ENCODE data around the gene FBXW11.
"Not testable (repeated sequence)": the region's sequence is repeated elsewhere in the genome, so short reads cannot be mapped to it uniquely, and the experiment has no call there.

The FBXW11 gene

DNA sequence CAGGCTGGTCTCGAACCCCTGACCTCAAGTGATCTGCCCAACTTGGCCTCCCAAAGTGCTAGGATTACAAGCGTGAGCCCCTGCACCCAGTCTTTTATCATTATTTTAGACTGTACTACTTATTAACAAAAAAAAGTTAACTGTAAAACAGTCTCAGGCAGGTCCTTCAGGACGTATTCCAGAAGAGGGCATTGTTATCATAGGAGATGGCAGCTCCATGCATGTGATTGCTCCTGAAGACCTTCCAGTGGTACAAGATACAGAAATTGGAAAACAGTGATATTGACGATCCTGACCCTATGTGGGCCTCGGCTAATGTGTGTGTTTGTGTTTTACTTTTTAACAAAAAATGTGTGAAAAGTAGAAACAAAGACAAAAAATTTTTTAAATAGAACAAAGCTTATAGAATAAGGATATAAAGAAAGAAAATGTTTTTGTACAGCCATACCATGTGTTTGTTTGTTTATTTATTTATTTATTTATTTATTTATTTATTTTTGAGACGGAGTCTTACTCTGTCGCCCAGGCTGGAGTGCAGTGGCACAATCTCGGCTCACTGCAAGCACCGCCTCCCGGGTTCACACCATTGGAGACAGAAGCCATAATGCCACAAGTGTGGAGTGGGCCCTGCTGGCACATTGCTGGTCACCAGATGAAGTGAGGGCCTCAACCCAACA is 13.8 kb upstream of the FBXW11 start:
- in situ Hi-C loops (cut with HindIII; ENCODE audit: low sequenced_read_pairs): not testable (repeated sequence)

DNA sequence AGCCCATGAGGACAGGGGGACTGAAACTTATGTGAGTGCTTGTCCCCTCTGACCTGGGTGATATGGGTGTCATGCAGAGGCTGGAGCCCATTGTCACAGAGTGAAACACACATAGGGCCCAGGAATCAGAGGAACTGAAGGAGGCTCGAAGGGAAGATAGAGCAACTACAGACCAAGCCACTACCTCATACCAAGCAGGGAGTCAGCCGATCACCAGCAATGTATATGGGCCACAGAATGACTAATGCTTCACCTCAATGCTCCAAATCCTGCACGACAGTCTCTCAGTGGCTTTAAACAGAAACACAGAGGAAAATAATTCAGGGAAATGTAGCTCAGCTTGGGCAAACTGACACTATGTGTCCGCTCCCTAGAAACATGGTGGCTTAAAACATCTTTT is 8.9 kb upstream of the FBXW11 start:
- in situ Hi-C loops (cut with HindIII; ENCODE audit: low sequenced_read_pairs): no loop called here

DNA sequence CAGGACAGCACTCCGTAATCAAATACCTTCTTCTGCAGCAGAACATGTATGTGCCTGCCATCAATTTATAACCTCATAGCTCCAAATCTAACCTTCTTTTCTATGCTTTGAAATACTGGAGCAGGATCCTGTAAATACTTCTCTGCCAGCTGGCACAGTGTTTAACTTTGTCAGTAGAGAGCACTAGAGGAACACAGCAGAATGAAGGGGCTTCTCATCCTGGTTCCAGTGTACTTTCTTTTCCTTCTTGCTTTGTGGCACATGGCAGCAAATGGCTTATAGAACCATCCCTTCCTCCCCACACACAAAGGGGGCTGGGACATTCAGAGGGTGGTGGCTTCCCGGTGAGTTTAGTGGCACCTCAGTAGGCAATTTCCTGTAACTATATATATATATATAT is 3.8 kb upstream of the FBXW11 start:
- in situ Hi-C loops (cut with HindIII; ENCODE audit: low sequenced_read_pairs): no loop called here

- in situ Hi-C loops (cut with HindIII; ENCODE audit: low sequenced_read_pairs): no loop called here
Measured at GRCh38 chr5:172009536-172010270, 3.3 kb upstream of the FBXW11 start.

DNA sequence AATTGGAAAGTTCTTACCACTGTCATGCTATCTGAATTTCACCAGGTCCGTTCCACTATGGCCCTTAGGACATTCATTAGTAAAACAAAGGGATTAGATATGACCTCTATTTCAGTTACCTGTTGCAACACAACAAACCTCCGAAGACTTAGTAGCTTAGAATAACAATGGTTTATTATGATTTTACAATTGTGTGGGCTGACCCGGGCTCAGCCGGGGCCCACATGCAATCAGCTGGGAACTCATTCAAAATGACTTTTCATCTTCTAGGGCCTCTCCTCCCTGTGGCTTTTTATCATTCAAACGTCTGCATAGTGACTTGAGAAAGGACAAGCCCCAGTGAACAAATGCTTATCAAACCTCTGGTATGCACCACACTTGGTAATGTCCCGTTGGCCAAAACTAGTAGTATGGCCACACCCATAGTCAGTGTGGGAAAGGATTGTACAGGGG is 2.3 kb upstream of the FBXW11 start:
- in situ Hi-C loops (cut with HindIII; ENCODE audit: low sequenced_read_pairs): no loop called here

DNA sequence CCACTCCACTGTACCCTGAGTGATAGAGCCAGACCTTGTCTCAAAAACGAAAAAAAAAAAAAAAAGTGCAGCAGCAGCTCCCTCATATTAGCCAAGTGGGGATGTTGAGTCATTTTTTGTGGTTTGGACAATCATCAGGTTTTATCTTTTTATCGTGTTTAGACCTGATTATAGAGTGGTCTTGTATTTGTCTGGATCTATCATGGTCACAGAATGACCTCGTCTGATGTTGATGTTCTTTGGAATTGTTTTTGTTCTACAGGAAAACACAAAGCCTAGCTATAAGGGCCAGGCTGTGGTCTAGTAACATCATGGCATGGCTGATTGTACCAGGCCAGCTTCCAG is 1.6 kb upstream of the FBXW11 start:
- in situ Hi-C loops (cut with HindIII; ENCODE audit: low sequenced_read_pairs): no loop called here

- in situ Hi-C loops (cut with HindIII; ENCODE audit: low sequenced_read_pairs): no loop called here
Measured at GRCh38 chr5:172007175-172008110, 1.0 kb upstream of the FBXW11 start.

DNA sequence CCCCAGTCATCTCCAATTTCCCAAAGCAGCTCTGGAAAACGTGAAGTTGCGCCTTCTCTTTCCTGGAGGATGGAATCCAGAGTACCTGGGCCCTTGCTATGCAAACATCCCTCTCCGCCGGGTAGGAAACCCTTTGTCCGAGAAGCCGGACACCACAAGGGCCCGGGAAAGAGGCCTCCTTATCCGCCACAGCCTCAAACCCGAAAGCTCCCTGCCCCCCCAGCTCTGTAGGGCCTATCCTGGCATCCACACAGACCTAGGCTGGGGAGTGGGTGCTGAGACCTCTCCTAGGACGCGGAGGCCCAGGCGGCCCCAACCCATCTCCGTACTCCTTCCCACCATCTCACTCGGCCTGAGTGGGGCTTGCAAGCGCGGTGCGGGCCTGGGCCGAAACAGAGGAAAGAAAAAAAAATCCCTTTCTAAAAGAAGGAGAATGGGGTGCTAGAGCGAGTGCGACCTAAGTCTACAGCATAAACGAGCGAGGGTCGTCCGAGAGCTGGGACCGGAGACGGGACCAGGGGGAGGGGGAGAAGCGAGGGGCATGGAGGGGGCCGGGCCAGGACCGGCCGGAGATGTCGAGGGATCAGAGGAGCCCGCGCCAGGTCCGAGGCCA is 624 bp downstream of the FBXW11 start:
- in situ Hi-C loops (cut with HindIII; ENCODE audit: low sequenced_read_pairs): no loop called here

DNA sequence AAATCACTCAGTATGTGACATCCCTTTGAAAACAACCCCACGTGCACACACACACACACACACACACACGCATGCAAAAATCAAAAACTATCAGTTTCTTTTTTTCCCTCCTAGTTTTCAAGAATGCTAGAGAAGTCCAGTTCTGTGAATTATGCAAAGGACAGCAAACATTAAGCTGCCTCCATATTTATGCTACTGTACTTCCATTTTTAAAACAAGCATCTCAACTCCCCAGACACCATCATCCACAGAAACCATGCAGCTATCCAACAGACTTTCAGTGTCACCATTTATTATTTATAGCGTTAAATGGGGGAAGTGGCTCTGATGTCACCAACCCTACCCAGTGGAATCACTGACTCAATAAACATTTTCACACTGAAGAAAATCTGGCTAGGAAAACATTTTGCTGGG is 1.6 kb downstream of the FBXW11 start:
- in situ Hi-C loops (cut with HindIII; ENCODE audit: low sequenced_read_pairs): no loop called here

DNA sequence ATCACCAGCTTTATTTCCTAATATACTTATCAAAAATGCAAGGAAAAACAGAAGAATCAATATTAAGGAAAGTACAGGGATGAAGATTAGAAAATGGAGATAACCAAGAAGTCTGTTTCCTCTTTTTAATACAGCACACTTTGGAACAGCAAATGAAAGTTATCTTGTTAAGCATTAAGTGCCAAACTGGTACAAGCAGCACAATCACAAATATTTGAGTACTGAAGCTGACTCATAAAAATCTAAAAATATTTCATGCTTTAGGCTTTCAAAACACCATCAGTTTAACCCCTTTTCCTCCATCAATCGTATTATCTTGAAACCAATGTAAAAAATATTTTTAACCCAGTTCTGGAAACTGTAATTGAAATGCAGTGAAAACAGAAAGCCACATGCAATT is 2.7 kb downstream of the FBXW11 start:
- in situ Hi-C loops (cut with HindIII; ENCODE audit: low sequenced_read_pairs): no loop called here

DNA sequence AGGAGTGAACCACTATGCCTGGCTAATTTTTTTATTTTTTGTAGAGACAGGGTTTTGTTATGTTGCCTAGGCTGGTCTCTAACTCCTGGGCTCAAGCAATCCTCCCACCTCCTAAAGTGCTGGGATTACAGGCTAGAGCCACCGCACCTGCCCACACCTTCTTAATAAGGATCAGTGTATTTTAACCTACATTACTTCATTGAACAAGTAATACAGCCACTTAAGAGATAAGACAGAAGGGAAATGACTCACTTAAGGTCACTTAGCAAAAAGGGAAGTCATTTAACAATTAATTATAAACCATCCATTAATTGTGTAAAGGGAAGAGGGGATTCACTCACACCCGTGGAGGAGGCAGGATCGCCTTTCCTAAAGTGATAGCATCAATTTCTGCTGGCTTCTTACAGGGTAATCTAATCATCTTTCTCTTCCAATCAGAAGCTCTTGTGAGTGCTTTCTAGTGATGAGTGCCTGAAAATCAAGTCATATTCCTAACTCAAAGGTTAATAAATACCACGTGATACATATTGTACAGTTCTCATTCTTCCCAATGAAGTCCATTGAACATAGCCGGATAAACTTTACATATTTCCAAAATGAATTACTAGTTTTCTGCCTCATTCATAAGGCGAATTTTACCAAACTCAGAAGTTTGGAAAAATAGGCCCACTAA is 3.5 kb downstream of the FBXW11 start:
- in situ Hi-C loops (cut with HindIII; ENCODE audit: low sequenced_read_pairs): no loop called here

DNA sequence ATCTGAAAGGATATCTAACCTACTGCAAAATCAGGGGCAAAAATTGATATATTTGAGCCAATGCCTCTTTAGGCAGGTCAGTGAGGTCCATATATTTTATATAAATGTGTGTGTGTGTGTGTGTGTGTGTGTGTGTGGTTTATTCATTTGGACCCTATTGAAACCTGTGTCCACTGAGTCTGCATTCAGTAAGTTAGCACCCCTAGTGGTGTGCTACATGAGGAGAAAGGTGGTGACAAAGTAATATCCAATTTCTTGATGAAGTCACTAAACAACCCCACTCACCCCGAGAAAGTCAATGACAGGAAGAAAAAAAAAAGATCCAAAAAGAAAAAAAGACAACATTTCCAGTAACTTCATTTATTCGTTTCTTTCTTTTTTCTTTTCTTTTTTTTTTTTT is 4.1 kb downstream of the FBXW11 start:
- in situ Hi-C loops (cut with HindIII; ENCODE audit: low sequenced_read_pairs): no loop called here

- in situ Hi-C loops (cut with HindIII; ENCODE audit: low sequenced_read_pairs): loop anchor here (5.0 kb wide), 2 partner anchors 82 to 88 kb away; no protein-coding TSS in a partner anchor
Measured at GRCh38 chr5:171999877-172000276, 6.6 kb downstream of the FBXW11 start.

DNA sequence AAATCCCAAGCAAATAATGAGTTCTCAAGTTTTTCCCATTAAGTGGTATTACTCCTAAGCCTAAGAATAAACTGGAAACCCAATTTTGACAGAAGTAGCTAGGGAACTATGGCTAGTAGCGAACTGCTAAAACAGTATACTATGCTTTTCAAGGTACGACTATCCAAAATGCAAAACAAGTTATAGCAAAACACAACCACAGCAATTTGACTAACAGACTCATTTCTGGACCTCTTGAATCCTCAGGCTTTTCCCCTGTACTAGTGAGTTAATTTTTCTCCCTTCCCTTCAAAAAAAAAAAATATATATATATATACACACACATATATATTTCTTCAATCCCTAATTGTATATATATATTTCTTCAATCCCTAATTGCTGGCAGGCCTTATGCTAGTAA is 7.3 kb downstream of the FBXW11 start:
- in situ Hi-C loops (cut with HindIII; ENCODE audit: low sequenced_read_pairs): loop anchor here (5.0 kb wide), 2 partner anchors 83 to 87 kb away; no protein-coding TSS in a partner anchor

- in situ Hi-C loops (cut with HindIII; ENCODE audit: low sequenced_read_pairs): loop anchor here (5.0 kb wide), 2 partner anchors 85 kb away; no protein-coding TSS in a partner anchor
Measured at GRCh38 chr5:171997011-171997410, 9.4 kb downstream of the FBXW11 start.

GRCh38 chr5:171992813-171993212 is 13.6 kb downstream of the FBXW11 start:
- in situ Hi-C loops (cut with HindIII; ENCODE audit: low sequenced_read_pairs): no loop called here

- in situ Hi-C loops (cut with HindIII; ENCODE audit: low sequenced_read_pairs): no loop called here
Measured at GRCh38 chr5:171992305-171992704, 14.1 kb downstream of the FBXW11 start.

GRCh38 chr5:171990713-171991015 is 15.8 kb downstream of the FBXW11 start:
- in situ Hi-C loops (cut with HindIII; ENCODE audit: low sequenced_read_pairs): no loop called here

GRCh38 chr5:171989946-171990712 is 16.3 kb downstream of the FBXW11 start:
- in situ Hi-C loops (cut with HindIII; ENCODE audit: low sequenced_read_pairs): loop anchor here (5.0 kb wide), 1 partner anchor 47 kb away; no protein-coding TSS in a partner anchor

- in situ Hi-C loops (cut with HindIII; ENCODE audit: low sequenced_read_pairs): loop anchor here (5.0 kb wide), 1 partner anchor 48 kb away; no protein-coding TSS in a partner anchor
Measured at GRCh38 chr5:171989276-171989675, 17.2 kb downstream of the FBXW11 start.

Data from endothelial cell of hepatic sinusoid (primary cell).